22Rv1 (cell line): ENCODE measurements around the gene ATP1B2.
A peak's percentile ranks its signal among the peaks of the same experiment; 100 is the strongest.

ENCODE experiments used
- H3K27ac ChIP-seq: fragments of 450-650 bp; 2 replicates; pipeline ENCODE4 v1.5.1; 2017
- ZFX ChIP-seq: fragments of 450-650 bp; IDR thresholded peaks from 2 replicates; pipeline ENCODE4 v1.6.1; 2017; ENCODE audit warnings: antibody characterized with exemption, borderline replicate concordance
- TF ChIP-seq, protein P1 (sequence below): fragments of 450-650 bp; IDR thresholded peaks from 2 replicates; pipeline ENCODE4 v1.5.1; 2017; ENCODE audit warnings: mild to moderate bottlenecking

Gene ATP1B2

DNA sequence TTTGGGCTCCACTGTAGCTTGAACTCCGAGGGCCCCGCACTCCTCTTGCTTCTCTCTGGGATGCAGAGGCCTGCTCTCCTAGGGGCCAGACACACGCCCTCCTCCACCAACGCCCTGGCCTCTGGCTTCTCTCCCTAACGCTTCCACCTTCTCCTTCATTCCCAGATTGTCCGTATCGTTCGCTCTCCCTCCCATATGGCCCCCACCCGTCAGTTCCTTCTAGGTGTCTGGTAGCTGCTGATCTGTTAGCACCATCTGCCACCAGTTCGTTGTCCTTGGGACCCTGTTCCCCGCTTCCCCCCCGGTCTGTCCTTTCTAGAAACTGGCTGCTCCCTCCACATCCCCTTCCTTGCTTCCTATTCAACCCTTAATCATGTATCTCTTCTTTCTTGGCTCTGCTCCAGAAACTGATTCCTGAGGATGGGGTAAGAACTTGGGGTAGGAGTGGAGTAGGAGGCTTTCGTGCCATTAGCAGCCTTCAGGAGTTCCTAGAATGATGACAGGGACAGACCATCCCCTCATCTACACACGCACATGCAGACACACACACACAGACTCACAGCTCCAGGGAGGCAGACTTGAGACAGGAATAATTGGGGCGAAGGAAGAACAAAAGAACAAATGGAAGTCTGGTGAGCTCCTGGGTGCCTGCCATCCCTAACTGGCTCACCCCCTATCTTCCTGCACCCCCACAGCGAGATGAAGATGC, 4.3 kb downstream of the ATP1B2 start:
- TF ChIP-seq, protein P1, sequence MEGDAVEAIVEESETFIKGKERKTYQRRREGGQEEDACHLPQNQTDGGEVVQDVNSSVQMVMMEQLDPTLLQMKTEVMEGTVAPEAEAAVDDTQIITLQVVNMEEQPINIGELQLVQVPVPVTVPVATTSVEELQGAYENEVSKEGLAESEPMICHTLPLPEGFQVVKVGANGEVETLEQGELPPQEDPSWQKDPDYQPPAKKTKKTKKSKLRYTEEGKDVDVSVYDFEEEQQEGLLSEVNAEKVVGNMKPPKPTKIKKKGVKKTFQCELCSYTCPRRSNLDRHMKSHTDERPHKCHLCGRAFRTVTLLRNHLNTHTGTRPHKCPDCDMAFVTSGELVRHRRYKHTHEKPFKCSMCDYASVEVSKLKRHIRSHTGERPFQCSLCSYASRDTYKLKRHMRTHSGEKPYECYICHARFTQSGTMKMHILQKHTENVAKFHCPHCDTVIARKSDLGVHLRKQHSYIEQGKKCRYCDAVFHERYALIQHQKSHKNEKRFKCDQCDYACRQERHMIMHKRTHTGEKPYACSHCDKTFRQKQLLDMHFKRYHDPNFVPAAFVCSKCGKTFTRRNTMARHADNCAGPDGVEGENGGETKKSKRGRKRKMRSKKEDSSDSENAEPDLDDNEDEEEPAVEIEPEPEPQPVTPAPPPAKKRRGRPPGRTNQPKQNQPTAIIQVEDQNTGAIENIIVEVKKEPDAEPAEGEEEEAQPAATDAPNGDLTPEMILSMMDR = no peak
- TF ChIP-seq ZFX = no peak
- H3K27ac ChIP-seq = no peak overlapping the region

GRCh38 chr17:7655541-7655840, 4.8 kb downstream of the ATP1B2 start:
- TF ChIP-seq ZFX = no peak
- H3K27ac ChIP-seq = no peak overlapping the region

- H3K27ac ChIP-seq = no peak overlapping the region
- TF ChIP-seq ZFX = no peak
- TF ChIP-seq, protein P1 = no peak
Measured at GRCh38 chr17:7656958-7657609, 6.4 kb downstream of the ATP1B2 start.

DNA sequence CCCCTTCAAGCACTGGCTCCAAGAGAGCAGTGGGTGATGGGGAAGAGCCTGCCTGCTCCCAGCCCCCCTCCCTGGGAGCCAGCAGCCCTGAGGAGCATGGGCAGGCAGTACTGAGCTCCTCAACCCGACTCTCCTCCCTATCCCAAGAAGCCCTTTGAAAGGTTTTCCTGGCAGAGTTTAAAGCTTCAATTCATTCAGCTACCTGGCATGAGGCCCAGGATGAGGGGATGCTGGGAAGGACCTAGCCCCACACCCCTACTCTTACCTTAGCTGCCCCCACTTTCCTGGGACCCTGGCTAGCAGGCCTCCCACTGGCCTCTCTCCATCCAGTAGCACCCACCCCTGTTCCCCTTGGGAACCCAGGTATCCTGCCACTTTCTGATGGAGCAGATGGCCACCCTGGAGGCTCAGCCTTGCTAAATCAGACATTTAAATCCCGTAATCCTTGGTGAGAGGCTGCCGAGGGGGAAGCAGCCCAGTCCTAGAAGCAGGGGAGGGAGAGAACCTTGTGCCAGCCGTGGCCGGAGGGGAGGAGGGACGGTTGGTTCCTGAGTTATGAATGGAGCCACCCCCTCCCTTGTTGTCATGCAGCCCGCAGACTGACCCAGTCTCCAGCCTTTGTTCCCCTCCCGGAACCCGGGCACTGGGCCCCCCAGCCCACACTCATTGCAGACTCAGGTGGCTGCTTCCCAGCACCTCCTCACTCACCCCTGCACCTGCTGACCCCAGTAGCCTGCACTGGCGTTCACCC, 17.1 kb downstream of the ATP1B2 start:
- TF ChIP-seq ZFX = no peak
- TF ChIP-seq, protein P1 = no peak
- H3K27ac ChIP-seq = no peak overlapping the region

GRCh38 chr17:7668482-7668881, 17.8 kb downstream of the ATP1B2 start:
- no peak overlapping the region for H3K27ac ChIP-seq
- TF ChIP-seq, protein P1 = no peak
- TF ChIP-seq ZFX = no peak

- TF ChIP-seq, protein P1 = peak; percentile 65
- TF ChIP-seq ZFX = no peak
- H3K27ac ChIP-seq = no peak overlapping the region
Measured at GRCh38 chr17:7673239-7673638, 22.5 kb downstream of the ATP1B2 start.

- H3K27ac ChIP-seq = no peak overlapping the region
- no peak for TF ChIP-seq ZFX
- TF ChIP-seq, protein P1 = no peak
Measured at GRCh38 chr17:7674934-7675333, 24.2 kb downstream of the ATP1B2 start.
